OCI-LY3 (cell line): Measurements from ENCODE around the gene CCNB1.

Experiments used
- EZH2phosphoT487 ChIP-seq: fragments of 200-600 bp; shearing (Covaris generic); IDR thresholded peaks from 2 replicates; pipeline ENCODE4 v1.6.1; 2018; ENCODE audit warnings: antibody characterized with exemption, mixed run types, low read depth
- TF ChIP-seq, protein P1 (sequence below): fragments of 200-600, 300-600 bp; sonication (generic); IDR thresholded peaks from 2 replicates; pipeline ENCODE4 v1.5.1; 2014; ENCODE audit warnings: antibody characterized with exemption, low read length, low read depth

DNA sequence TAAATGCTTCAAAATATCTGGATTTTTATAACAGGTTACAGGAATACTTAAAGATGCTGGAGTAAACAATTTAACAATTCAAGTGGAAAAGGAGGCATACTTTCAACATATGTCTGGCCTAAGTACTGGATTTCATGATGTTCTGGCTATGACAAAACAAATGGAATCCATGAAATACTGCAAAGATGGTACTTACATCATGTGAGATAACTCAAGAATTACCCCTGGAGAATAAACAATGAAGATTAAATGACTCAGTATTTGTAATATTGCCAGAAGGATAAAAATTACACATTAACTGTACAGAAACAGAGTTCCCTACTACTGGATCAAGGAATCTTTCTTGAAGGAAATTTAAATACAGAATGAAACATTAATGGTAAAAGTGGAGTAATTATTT is 37.5 kb upstream of the CCNB1 start:
- TF ChIP-seq, protein P1, sequence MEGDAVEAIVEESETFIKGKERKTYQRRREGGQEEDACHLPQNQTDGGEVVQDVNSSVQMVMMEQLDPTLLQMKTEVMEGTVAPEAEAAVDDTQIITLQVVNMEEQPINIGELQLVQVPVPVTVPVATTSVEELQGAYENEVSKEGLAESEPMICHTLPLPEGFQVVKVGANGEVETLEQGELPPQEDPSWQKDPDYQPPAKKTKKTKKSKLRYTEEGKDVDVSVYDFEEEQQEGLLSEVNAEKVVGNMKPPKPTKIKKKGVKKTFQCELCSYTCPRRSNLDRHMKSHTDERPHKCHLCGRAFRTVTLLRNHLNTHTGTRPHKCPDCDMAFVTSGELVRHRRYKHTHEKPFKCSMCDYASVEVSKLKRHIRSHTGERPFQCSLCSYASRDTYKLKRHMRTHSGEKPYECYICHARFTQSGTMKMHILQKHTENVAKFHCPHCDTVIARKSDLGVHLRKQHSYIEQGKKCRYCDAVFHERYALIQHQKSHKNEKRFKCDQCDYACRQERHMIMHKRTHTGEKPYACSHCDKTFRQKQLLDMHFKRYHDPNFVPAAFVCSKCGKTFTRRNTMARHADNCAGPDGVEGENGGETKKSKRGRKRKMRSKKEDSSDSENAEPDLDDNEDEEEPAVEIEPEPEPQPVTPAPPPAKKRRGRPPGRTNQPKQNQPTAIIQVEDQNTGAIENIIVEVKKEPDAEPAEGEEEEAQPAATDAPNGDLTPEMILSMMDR, result no peak
- no peak for TF ChIP-seq EZH2phosphoT487
